ENCODE results near the gene SCML1.

SCML1 gene

GRCh38 chrX:17736856-17737709 is at the start of gene SCML1:
TSS of gene SCML1 (plus strand) at chrX:17737493. CDS start at chrX:17744187, 6,694 bp downstream.
- DNase-seq (ENCODE audit: low read depth): peak; percentile 76

- no peak for DNase-seq (ENCODE audit: low read depth)
Measured at GRCh38 chrX:17687648-17688047, 49.6 kb upstream of the SCML1 start.

GRCh38 chrX:17689971-17690409 is 47.3 kb upstream of the SCML1 start:
- DNase-seq (ENCODE audit: low read depth): no peak

GRCh38 chrX:17692709-17693346 is 44.5 kb upstream of the SCML1 start:
- DNase-seq (ENCODE audit: low read depth): no peak

- no peak for DNase-seq (ENCODE audit: low read depth)
Measured at GRCh38 chrX:17697191-17697590, 40.1 kb upstream of the SCML1 start.

GRCh38 chrX:17700976-17701375 is 36.3 kb upstream of the SCML1 start:
- no peak for DNase-seq (ENCODE audit: low read depth)

GRCh38 chrX:17703201-17703600 is 34.1 kb upstream of the SCML1 start:
- no peak for DNase-seq (ENCODE audit: low read depth)

- no peak for DNase-seq (ENCODE audit: low read depth)
Measured at GRCh38 chrX:17705211-17705610, 32.1 kb upstream of the SCML1 start.

GRCh38 chrX:17706676-17707075 is 30.6 kb upstream of the SCML1 start:
- DNase-seq (ENCODE audit: low read depth): no peak

GRCh38 chrX:17707731-17708130 is 29.6 kb upstream of the SCML1 start:
- DNase-seq (ENCODE audit: low read depth): no peak

GRCh38 chrX:17710871-17711301 is 26.4 kb upstream of the SCML1 start:
- no peak for DNase-seq (ENCODE audit: low read depth)

GRCh38 chrX:17713288-17713687 is 24.0 kb upstream of the SCML1 start:
- no peak for DNase-seq (ENCODE audit: low read depth)

GRCh38 chrX:17718649-17719165 is 18.6 kb upstream of the SCML1 start:
- DNase-seq (ENCODE audit: low read depth): no peak

- DNase-seq (ENCODE audit: low read depth): no peak
Measured at GRCh38 chrX:17719711-17720110, 17.6 kb upstream of the SCML1 start.

- no peak for DNase-seq (ENCODE audit: low read depth)
Measured at GRCh38 chrX:17721715-17722114, 15.6 kb upstream of the SCML1 start.

- no peak for DNase-seq (ENCODE audit: low read depth)
Measured at GRCh38 chrX:17725181-17725580, 12.1 kb upstream of the SCML1 start.

- no peak for DNase-seq (ENCODE audit: low read depth)
Measured at GRCh38 chrX:17732138-17732783, 5.0 kb upstream of the SCML1 start.

- no peak for DNase-seq (ENCODE audit: low read depth)
Measured at GRCh38 chrX:17735406-17735805, 1.9 kb upstream of the SCML1 start.

- no peak for DNase-seq (ENCODE audit: low read depth)
Measured at GRCh38 chrX:17736478-17736855, 826 bp upstream of the SCML1 start.

- no peak for DNase-seq (ENCODE audit: low read depth)
Measured at GRCh38 chrX:17737710-17737985, 355 bp downstream of the SCML1 start.

- no peak for DNase-seq (ENCODE audit: low read depth)
Measured at GRCh38 chrX:17737986-17738713, 857 bp downstream of the SCML1 start.
